HG02678 (cell line): ENCODE measurements around the gene TRAPPC2.

Experiments
- ATAC-seq: cut with Tn5 transposase; IDR thresholded peaks from one replicate; pipeline ENCODE4 v1.9.1; 2021; ENCODE audit warnings: mild to moderate bottlenecking, moderate library complexity; ENCODE audit not compliant: unreplicated experiment

The TRAPPC2 gene

GRCh38 chrX:13734278-13735172 is at the start of gene TRAPPC2, which contains the start of gene OFD1:
Gene TRAPPC2 (minus strand): TSS chrX:13734620. CDS start chrX:13719963, 14,657 bp downstream.
Gene OFD1 (plus strand): TSS chrX:13734748. CDS start chrX:13735072, 324 bp downstream.
- ATAC-seq, result peak; percentile 89

- ATAC-seq, result no peak
Measured at GRCh38 chrX:13780868-13781427, 46.5 kb upstream of the TRAPPC2 start.

GRCh38 chrX:13778916-13779315 is 44.5 kb upstream of the TRAPPC2 start:
- ATAC-seq, result no peak

GRCh38 chrX:13776387-13776786 is 42.0 kb upstream of the TRAPPC2 start:
- no peak for ATAC-seq

- no peak for ATAC-seq
Measured at GRCh38 chrX:13775837-13776236, 41.4 kb upstream of the TRAPPC2 start.

- ATAC-seq, result no peak
Measured at GRCh38 chrX:13774696-13775095, 40.3 kb upstream of the TRAPPC2 start.

GRCh38 chrX:13770013-13770535 is 35.7 kb upstream of the TRAPPC2 start:
- no peak for ATAC-seq

GRCh38 chrX:13768939-13769338 is 34.5 kb upstream of the TRAPPC2 start:
- no peak for ATAC-seq

- no peak for ATAC-seq
Measured at GRCh38 chrX:13764765-13765164, 30.3 kb upstream of the TRAPPC2 start.

- no peak for ATAC-seq
Measured at GRCh38 chrX:13764281-13764680, 29.9 kb upstream of the TRAPPC2 start.

GRCh38 chrX:13763489-13763888 is 29.1 kb upstream of the TRAPPC2 start:
- ATAC-seq, result no peak

GRCh38 chrX:13761606-13762414 is 27.4 kb upstream of the TRAPPC2 start:
- no peak for ATAC-seq

GRCh38 chrX:13760426-13760825 is 26.0 kb upstream of the TRAPPC2 start:
- no peak for ATAC-seq

GRCh38 chrX:13759152-13759718 is 24.8 kb upstream of the TRAPPC2 start:
- peak; percentile 57 for ATAC-seq

GRCh38 chrX:13756381-13756780 is 22.0 kb upstream of the TRAPPC2 start:
- ATAC-seq, result no peak

- no peak for ATAC-seq
Measured at GRCh38 chrX:13755254-13755653, 20.8 kb upstream of the TRAPPC2 start.

GRCh38 chrX:13754765-13755164 is 20.3 kb upstream of the TRAPPC2 start:
- no peak for ATAC-seq

GRCh38 chrX:13752646-13753045 is 18.2 kb upstream of the TRAPPC2 start:
- peak; percentile 71 for ATAC-seq

- no peak for ATAC-seq
Measured at GRCh38 chrX:13752141-13752540, 17.7 kb upstream of the TRAPPC2 start.

GRCh38 chrX:13750812-13751211 is 16.4 kb upstream of the TRAPPC2 start:
- peak; percentile 50 for ATAC-seq

GRCh38 chrX:13750204-13750603 is 15.8 kb upstream of the TRAPPC2 start:
- ATAC-seq, result no peak
